Stimulated activated effector memory CD8-positive, alpha-beta T cell treated with anti-CD3 and anti-CD28 coated beads, Interleukin-12 subunit alpha, Interleukin-12 subunit beta, amount 100 ng/mL, for 72 hours (primary cell): ENCODE measurements around the gene TPK1.

Experiments
- ATAC-seq: fragments of 150-1000 bp; cut with Tn5 transposase; 2 replicates; pipeline ENCODE4 v1.10.0; 2021
- DNase-seq, 2 donors: peaks; one replicate each; pipeline ENCODE4 v3.0.0; 2021 to 2022; ENCODE audit warnings: low spot score in 2 of 2
- H3K27ac Mint-ChIP-seq: one replicate; pipeline ENCODE4 v1.8.0; 2022; ENCODE audit warnings: mild to moderate bottlenecking, mixed read lengths
- H3K36me3 Mint-ChIP-seq: one replicate; pipeline ENCODE4 v1.8.0; 2022; ENCODE audit warnings: mild to moderate bottlenecking, mixed read lengths
- H3K4me1 Mint-ChIP-seq: one replicate; pipeline ENCODE4 v1.8.0; 2022; ENCODE audit warnings: mixed read lengths
- H3K4me3 Mint-ChIP-seq: one replicate; pipeline ENCODE4 v1.8.0; 2022; ENCODE audit warnings: mild to moderate bottlenecking, mixed read lengths
- H3K9me3 Mint-ChIP-seq: one replicate; pipeline ENCODE4 v1.8.0; 2022; ENCODE audit warnings: mixed read lengths

TPK1 gene

DNA sequence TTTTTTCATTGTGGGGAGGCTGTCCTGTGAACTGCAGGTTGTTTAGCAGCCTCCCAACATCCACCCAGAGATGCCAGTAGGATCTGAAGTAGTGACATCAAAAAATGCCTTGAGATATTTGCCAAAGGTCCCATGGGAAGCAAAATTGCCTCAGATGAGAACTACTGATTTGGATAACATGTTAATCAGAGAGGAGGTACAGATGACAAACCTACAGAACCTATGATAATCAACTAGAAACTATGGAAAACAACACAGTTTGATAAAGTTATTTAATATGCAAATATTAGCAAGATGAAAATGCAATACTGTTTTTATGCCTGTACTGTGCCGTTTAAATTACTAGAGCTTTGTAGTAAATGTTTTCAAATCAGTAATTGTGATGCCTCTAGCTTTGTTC is 341.5 kb downstream of the TPK1 start:
- no peaks in the 10 kb centered on the region for H3K36me3 Mint-ChIP-seq
- ATAC-seq = no peak
- no peak overlapping the region for H3K27ac Mint-ChIP-seq
- H3K4me1 Mint-ChIP-seq = no peaks in the 10 kb centered on the region
- H3K4me3 Mint-ChIP-seq = no peak overlapping the region
- no peak for DNase-seq
- H3K9me3 Mint-ChIP-seq = no peaks in the 10 kb centered on the region

DNA sequence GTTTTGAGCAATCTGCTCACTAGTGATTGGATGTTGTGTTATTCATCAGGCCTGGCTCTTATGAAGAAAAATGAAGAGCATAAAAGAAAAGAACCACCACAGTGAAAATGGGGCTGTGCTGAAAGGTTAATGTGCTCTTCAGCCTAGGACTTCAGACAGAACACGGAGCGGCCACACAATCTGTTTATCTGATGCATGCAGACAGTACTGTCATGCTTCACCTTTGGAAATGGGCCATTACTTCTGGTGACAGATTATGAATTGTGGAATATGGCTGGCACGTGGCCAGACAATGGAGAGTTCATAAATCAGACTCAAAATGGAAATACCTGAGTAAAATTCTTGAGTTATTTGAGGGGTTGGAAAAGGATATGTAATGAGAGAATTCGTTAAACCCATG is 346.3 kb downstream of the TPK1 start:
- Mint-ChIP-seq H3K9me3 (no peaks in the 10 kb centered on the region), H3K4me3 (no peak overlapping the region), H3K27ac (no peak overlapping the region), H3K4me1 (no peaks in the 10 kb centered on the region), H3K36me3 (no peaks in the 10 kb centered on the region)
- ATAC-seq = no peak
- no peak for DNase-seq

DNA sequence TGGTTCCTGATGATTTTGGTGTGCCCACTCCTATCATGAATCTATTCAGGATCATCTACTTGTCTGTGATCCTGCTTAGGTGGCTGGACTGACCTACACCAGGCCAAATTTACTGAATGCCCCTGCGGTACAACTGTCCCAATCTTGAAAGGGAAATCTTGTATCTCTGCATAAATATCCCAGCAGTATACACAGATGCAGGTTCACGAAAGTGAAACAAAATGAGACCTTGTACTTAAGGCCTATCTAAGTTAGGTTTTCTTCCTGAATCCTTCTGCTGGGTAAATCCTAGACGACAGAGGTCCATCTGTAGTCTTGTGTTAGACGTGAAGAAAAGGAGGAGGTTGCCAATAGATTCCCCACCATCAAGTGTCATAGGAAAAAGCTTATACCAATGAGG is 346.9 kb downstream of the TPK1 start:
- Mint-ChIP-seq H3K27ac (no peak overlapping the region), H3K4me3 (no peak overlapping the region), H3K4me1 (no peaks in the 10 kb centered on the region), H3K9me3 (no peaks in the 10 kb centered on the region), H3K36me3 (no peaks in the 10 kb centered on the region)
- DNase-seq = no peak
- no peak for ATAC-seq

DNA sequence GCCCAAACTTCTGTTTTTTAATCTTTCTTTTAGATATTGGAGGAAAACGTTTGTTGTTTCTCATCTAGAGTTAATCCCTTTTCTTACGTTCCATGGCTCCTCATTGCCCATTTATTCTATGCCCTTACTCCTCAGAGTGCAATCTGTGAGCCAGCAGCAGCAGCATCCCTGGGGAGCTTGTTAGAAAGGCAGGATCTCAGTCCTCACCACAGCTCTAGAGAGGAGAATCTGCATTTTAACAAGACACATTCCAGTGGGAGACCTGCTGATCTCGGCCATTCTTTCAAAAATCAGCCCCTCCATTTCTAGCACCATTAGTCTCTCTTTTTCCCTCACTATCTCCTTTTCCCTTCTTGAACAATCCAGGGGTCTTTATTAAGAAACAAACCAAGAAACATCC is 348.0 kb downstream of the TPK1 start:
- Mint-ChIP-seq H3K4me3 (no peak overlapping the region), H3K4me1 (no peaks in the 10 kb centered on the region), H3K36me3 (no peaks in the 10 kb centered on the region), H3K9me3 (no peaks in the 10 kb centered on the region), H3K27ac (no peak overlapping the region)
- ATAC-seq = no peak
- DNase-seq = no peak

DNA sequence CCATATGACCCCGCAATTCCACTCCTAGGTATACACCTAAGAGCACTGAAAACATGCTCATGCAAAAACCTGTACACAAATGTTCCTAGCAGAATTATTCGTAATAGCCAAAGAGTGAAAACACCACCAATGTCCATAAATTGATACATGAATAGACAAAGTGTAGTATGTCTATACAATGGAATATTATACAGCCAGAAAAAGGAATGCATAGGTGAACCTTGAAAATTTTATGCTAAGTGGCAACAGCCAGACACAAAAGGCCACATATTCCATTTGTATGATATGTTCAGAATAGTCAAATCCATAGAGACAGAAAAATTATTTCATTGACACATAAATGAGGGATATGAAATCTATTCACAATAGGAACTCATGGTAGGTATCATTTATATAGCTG is 351.4 kb downstream of the TPK1 start:
- ATAC-seq = no peak
- no peak overlapping the region for H3K4me3 Mint-ChIP-seq
- no peak for DNase-seq
- H3K4me1 Mint-ChIP-seq = no peaks in the 10 kb centered on the region
- no peak overlapping the region for H3K27ac Mint-ChIP-seq
- H3K36me3 Mint-ChIP-seq = no peaks in the 10 kb centered on the region
- H3K9me3 Mint-ChIP-seq = no peaks in the 10 kb centered on the region

DNA sequence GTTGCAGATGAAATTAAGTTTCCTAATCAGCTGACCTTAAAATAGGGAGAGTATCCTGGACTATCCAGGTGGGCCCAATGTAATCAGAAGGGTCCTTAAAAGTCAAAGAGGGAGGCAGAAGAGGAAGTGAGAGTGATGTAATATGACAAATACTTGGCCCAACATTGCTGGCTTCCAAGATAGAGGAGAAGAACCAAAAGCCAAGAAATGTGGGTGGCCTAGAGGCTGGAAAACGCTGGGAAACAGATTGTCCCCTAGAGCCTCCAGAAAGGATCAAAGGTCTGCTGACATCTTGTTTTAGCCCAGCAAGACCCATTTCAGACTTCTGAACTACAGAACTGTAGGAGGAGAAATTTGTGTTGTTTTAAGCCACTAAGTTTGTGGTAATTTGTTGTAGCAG is 352.7 kb downstream of the TPK1 start:
- ATAC-seq = no peak
- Mint-ChIP-seq H3K4me3 (no peak overlapping the region), H3K36me3 (no peaks in the 10 kb centered on the region), H3K4me1 (no peaks in the 10 kb centered on the region), H3K9me3 (no peaks in the 10 kb centered on the region), H3K27ac (no peak overlapping the region)
- no peak for DNase-seq

DNA sequence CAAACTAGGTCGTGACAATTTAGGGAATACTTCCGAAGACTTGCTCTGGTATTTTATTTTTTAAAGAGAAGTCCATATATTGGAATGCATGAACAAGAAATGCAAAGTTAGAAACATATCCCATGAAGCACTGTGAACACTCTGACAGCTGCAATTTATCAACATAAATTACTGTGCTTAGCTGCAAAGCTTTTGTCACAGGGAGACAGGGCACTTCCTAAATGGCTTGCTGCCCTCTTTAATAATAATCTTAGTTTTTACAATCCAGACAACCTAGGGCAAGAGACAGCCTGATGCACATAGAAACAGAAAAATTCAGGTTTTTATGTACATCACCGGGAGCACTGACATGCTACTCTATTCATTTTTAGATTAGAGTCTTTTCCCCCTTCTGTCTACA is 354.0 kb downstream of the TPK1 start:
- ATAC-seq = no peak
- H3K9me3 Mint-ChIP-seq = no peaks in the 10 kb centered on the region
- no peak overlapping the region for H3K27ac Mint-ChIP-seq
- H3K4me1 Mint-ChIP-seq = no peaks in the 10 kb centered on the region
- no peak overlapping the region for H3K4me3 Mint-ChIP-seq
- DNase-seq = no peak
- no peaks in the 10 kb centered on the region for H3K36me3 Mint-ChIP-seq

DNA sequence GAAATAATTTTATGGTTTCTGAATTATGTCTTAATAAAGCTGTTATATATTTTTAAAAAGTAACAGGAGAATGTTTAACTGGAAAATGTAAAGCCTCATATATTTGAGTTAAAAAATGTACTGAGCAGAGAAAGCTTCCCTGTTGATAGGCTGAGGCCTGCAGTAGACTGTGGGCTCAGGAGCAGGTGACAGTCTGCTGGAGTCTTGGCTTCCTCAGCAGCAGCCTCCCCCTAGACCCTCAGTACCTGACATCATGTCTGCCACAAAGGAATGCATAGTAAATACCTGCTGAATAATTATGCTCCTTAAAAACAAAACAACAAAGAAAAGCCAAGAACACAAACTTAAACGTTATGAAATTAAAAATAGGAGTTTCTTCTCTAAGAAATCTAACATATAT is 358.5 kb downstream of the TPK1 start:
- Mint-ChIP-seq H3K9me3 (no peaks in the 10 kb centered on the region), H3K36me3 (no peaks in the 10 kb centered on the region), H3K4me1 (no peaks in the 10 kb centered on the region), H3K4me3 (no peak overlapping the region), H3K27ac (no peak overlapping the region)
- no peak for ATAC-seq
- no peak for DNase-seq

DNA sequence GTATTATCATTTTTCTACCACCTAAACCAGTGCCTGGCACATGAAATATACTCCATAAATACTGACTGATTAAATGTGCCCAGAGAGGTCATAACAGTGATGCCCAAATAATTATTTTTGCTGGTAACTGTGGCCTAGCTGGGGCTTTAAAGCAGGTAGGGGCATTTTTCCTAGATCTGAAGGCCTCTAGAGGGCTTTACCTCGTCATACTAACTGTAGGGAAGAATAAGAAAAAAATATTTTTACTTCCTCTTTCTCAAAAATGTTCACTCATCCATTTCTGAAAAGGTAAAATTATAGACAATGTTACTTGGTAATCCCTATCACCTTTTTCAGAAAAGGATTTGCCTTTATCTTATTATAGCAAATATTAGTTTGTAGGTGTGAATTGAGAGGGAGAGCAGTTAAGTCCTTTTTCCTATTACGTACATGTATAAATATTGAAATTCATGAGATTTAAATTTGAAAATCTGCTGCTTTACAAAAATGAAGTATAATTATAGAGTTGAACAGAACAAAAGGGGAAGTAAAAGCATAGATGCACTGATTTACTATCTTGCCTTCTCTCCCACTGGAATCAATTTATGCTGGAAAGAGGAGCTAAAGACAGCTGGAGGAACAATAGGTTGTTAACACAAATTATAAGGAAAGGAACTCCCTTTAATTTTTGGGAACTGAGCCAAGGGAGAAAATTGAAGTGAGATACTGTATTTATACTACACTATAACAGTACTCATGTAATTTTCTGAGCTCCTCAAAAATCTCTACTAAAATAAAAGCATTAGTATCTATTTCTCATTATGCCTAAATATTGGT is 360.8 kb downstream of the TPK1 start:
- Mint-ChIP-seq H3K4me3 (no peak overlapping the region), H3K4me1 (no peaks in the 10 kb centered on the region), H3K27ac (no peak overlapping the region), H3K36me3 (no peaks in the 10 kb centered on the region), H3K9me3 (no peaks in the 10 kb centered on the region)
- no peak for DNase-seq
- no peak for ATAC-seq

DNA sequence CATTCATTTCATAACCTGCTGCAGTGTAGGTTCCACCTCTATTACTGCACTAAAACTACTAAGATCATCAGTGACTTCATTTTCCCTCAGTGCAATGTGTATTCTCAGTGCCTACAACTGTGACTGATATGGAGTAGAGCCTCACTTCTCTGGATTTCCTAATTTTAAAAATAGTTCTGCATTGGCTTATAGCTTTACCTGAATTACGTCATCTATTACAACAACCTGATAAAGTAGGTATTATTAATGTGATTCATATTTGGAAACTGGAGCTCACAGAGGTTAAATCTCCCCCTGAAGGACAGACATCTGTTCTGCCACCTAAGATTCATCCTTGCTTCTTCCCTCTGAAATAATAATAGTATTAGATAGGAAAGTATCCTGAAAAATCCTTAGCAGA is 361.5 kb downstream of the TPK1 start:
- Mint-ChIP-seq H3K4me1 (no peaks in the 10 kb centered on the region), H3K9me3 (no peaks in the 10 kb centered on the region), H3K4me3 (no peak overlapping the region), H3K27ac (no peak overlapping the region), H3K36me3 (no peaks in the 10 kb centered on the region)
- DNase-seq = no peak
- ATAC-seq = no peak

DNA sequence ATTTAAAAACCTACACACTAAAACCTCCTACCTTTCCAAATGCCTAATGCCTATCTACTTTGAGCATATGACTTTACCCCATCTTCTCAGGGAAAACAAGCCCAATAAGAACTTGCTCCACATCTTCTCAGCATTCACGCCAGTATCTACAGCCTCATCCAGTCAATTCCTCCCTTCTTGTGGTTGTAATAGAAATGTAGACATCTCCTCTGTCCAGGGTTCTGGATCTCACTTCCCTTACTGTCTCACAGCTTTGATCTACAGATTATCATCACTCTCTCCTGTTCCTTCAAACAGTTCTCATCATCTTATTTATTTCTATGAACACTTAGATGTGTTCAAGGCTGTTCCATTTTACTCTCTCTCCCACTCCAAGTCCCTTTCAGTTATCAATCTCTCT is 361.9 kb downstream of the TPK1 start:
- no peaks in the 10 kb centered on the region for H3K9me3 Mint-ChIP-seq
- DNase-seq (no peak), ATAC-seq (no peak)
- H3K4me1 Mint-ChIP-seq = no peaks in the 10 kb centered on the region
- H3K4me3 Mint-ChIP-seq = no peak overlapping the region
- no peaks in the 10 kb centered on the region for H3K36me3 Mint-ChIP-seq
- H3K27ac Mint-ChIP-seq = no peak overlapping the region

DNA sequence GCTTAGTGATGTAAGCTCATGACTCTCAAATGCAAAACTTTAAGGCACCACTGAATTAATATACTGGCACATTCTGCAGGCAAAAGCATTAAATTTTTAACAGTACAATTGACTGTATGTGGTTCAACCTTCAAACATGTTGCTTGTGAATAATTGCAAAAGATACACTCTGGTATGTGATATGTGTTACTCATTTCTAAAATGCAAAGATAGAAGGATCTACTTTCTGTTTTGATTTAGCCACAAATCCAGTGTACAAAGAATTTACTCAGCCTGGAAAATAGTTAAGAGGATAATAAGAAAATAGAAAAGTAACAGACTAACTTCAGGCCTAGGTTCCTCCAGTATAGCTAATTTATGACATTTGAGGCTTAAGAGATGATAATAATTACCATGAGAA is 365.8 kb downstream of the TPK1 start:
- DNase-seq (no peak), ATAC-seq (no peak)
- Mint-ChIP-seq H3K4me3 (no peak overlapping the region), H3K9me3 (peaks cover 2% of the 10 kb centered on the region), H3K36me3 (no peaks in the 10 kb centered on the region), H3K4me1 (no peaks in the 10 kb centered on the region), H3K27ac (no peak overlapping the region)

DNA sequence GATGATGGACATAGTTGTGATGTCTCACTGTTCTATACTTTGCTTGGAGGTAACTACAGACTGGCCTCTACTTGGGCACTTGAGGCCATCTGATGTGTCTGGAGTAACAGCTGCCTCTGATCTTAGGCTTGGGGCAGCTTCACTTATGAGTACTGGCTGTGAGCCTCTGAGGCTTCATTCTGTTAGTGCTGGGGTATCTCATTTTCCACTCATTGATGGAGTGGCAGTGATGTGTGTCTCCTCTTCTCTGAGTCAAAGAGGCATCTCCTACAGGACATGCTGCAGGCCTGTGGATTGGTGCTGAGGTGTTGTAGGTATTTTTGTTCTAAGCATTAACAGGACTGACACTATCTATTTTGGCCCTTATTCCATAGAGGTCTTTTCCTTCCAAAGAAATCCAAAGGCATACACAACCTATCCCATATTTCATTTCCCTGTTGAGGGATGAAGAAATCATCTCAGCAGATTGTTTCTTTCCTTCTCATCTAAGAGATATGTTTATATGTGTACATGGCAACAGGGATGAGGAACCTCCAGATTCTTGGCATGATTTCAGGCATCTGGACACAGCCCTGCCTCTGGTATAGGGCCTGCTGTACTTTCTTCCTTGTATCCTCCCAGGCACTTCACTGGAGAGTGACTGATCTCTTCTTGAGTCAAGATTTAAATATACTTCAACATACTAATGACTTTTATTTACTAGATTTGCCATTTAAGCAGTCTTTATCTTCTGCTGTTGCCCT is 366.7 kb downstream of the TPK1 start:
- Mint-ChIP-seq H3K27ac (no peak overlapping the region), H3K36me3 (no peaks in the 10 kb centered on the region), H3K4me1 (no peaks in the 10 kb centered on the region), H3K4me3 (no peak overlapping the region), H3K9me3 (peaks cover 2% of the 10 kb centered on the region)
- no peak for DNase-seq
- no peak for ATAC-seq

DNA sequence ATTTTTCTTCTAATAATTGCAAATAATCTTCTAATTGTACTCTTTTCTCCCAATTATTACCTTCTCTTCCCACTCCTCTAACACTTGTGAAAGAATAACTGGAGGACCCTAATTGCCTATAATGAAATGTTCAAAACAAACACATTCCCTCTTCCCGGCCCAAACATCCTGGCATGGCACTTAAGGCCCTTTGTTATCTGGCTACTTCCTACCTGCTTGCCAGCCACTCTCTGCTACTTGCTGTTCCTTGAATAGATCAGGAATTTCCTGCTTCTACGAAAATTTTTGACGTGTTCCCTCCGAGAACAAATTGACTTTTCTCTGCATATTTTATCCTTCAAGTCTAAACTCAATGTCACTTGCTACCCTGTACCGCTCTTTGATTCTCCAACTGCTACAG is 376.2 kb downstream of the TPK1 start:
- no peak overlapping the region for H3K27ac Mint-ChIP-seq
- H3K36me3 Mint-ChIP-seq = no peaks in the 10 kb centered on the region
- H3K4me1 Mint-ChIP-seq = no peaks in the 10 kb centered on the region
- H3K9me3 Mint-ChIP-seq = peaks cover 10% of the 10 kb centered on the region
- DNase-seq = no peak
- no peak overlapping the region for H3K4me3 Mint-ChIP-seq
- no peak for ATAC-seq

DNA sequence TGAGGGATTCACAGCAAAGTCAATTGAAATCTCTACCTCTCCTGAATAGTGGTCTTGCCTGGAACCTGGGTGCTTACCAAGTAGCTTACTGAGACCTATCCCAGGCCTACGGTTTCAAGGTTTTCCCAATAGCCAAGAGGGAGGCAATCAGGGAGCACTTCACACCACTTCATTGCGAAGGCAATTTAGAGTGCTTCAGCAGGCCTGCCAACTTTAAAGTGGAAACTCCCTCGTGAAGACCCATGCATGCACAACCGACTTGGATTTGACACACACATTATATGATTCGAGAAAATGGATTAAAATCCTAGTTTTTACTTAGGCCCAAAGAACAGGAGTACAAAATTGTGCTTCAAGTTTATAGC is 380.8 kb downstream of the TPK1 start:
- no peak overlapping the region for H3K4me3 Mint-ChIP-seq
- no peaks in the 10 kb centered on the region for H3K36me3 Mint-ChIP-seq
- no peaks in the 10 kb centered on the region for H3K4me1 Mint-ChIP-seq
- no peak for DNase-seq
- no peak for ATAC-seq
- H3K27ac Mint-ChIP-seq = no peak overlapping the region
- peaks cover 9% of the 10 kb centered on the region for H3K9me3 Mint-ChIP-seq

DNA sequence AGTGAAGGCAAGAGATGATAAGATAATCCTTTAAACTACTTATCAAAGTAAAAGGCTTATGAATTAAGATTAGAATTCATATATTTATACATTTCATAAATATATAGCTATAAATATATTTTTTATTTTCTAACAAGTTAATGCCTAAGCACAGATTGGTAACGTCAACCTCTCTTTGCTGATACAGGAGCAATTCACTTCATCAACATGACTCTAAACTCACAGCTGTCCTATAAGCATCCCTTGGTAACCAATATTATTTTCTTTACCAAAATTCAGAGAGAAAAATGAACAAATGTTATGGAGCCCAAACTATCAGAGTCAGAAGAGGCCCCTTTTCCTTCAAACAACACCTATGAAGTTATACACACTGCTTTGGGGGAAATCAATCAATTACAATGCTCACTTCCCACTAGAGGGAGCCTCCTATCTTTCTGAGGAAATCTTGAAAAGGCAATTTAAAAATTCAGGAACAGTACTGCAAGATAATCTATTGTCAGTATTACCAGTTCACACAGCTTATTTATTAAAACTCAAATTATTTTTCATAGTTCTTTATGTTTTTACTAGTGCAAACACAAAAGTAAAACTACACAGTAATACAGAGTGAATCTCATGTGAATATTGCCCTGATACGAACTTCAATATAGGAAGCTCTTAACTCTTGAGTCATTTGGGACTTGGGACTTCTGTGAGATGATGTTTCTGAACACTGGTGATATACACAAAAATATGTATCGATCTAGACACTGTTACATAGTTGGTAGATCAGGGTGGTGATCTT is 381.4 kb downstream of the TPK1 start:
- no peaks in the 10 kb centered on the region for H3K36me3 Mint-ChIP-seq
- no peak overlapping the region for H3K27ac Mint-ChIP-seq
- H3K4me3 Mint-ChIP-seq = no peak overlapping the region
- no peak for ATAC-seq
- peaks cover 8% of the 10 kb centered on the region for H3K9me3 Mint-ChIP-seq
- H3K4me1 Mint-ChIP-seq = no peaks in the 10 kb centered on the region
- DNase-seq = no peak
